Dendritic cell treated with granulocyte-macrophage colony-stimulating factor and Interleukin-4, amounts not matched to agents 40 ng/mL and 50 ng/mL, for 4 days (primary cell): ENCODE results near the gene MAN2A2.
A peak's percentile ranks its signal among the peaks of the same experiment; 100 is the strongest.
"Not testable (repeated sequence)": the region's sequence is repeated elsewhere in the genome, so short reads cannot be mapped to it uniquely, and the experiment has no call there.

Source experiments
- H3K27ac Mint-ChIP-seq: one replicate; pipeline ENCODE4 v1.8.0; 2022; ENCODE audit warnings: mild to moderate bottlenecking, mixed read lengths
- H3K27me3 Mint-ChIP-seq: one replicate; pipeline ENCODE4 v1.8.0; 2022; ENCODE audit warnings: mild to moderate bottlenecking, mixed read lengths
- H3K36me3 Mint-ChIP-seq: one replicate; pipeline ENCODE4 v1.8.0; 2022; ENCODE audit warnings: low read depth, mixed read lengths
- H3K4me1 Mint-ChIP-seq: one replicate; pipeline ENCODE4 v1.8.0; 2022; ENCODE audit warnings: low read depth, mixed read lengths
- H3K4me3 Mint-ChIP-seq: one replicate; pipeline ENCODE4 v1.8.0; 2022; ENCODE audit warnings: mild to moderate bottlenecking, moderate library complexity, mixed read lengths
- H3K9me3 Mint-ChIP-seq: one replicate; pipeline ENCODE4 v1.8.0; 2022; ENCODE audit warnings: mixed read lengths
- intact Hi-C: fragments of 100-400 bp; cut with micrococcal nuclease; formaldehyde crosslinking; loops from one replicate; pipeline ENCODE4 v1.15.0; 2022

The MAN2A2 gene

DNA sequence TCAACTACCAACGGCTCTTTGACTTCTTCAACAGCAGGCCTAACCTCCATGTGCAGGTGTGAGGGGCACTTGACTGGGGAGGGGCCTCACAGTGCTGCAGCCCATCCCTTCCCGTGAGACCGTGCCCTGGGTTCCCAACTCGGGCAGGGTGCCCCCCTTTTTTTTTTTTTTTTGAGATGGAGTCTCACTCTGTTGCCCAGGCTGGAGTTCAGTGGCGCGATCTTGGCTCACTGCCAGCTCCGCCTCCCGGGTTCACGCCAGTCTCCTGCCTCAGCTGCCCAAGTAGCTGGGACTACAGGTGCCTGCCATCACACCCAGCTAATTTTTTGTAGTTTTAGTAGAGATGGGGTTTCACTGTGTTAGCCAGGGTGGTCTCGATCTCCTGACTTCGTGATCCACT lies 6.3 kb downstream of the MAN2A2 start:
- H3K9me3 Mint-ChIP-seq, H3K27ac Mint-ChIP-seq, H3K27me3 Mint-ChIP-seq, intact Hi-C loops, H3K4me3 Mint-ChIP-seq: not testable (repeated sequence)
- Mint-ChIP-seq H3K36me3 (peaks cover 97% of the 10 kb centered on the region), H3K4me1 (peaks cover 43% of the 10 kb centered on the region)

DNA sequence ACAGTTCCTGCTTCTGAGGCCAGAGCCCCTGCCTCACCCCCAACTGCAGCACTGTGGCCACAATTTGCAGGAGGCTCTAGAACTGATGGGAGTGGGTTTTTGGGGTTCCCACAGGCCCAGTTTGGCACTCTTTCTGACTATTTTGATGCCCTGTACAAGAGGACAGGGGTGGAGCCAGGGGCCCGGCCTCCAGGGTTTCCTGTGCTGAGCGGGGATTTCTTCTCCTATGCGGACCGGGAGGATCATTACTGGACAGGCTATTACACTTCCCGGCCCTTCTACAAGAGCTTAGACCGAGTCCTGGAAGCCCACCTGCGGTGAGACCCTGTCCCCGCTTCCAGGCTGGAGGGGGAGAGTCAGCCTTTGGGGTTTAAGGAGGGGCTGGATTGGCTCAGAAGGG lies 6.9 kb downstream of the MAN2A2 start:
- H3K4me3 Mint-ChIP-seq, result no peak overlapping the region
- no peaks in the 10 kb centered on the region for H3K27me3 Mint-ChIP-seq
- peaks cover 97% of the 10 kb centered on the region for H3K36me3 Mint-ChIP-seq
- H3K4me1 Mint-ChIP-seq, result peaks cover 48% of the 10 kb centered on the region
- H3K27ac Mint-ChIP-seq, result no peak overlapping the region
- no peaks in the 10 kb centered on the region for H3K9me3 Mint-ChIP-seq
- intact Hi-C loops, result no loop called here

DNA sequence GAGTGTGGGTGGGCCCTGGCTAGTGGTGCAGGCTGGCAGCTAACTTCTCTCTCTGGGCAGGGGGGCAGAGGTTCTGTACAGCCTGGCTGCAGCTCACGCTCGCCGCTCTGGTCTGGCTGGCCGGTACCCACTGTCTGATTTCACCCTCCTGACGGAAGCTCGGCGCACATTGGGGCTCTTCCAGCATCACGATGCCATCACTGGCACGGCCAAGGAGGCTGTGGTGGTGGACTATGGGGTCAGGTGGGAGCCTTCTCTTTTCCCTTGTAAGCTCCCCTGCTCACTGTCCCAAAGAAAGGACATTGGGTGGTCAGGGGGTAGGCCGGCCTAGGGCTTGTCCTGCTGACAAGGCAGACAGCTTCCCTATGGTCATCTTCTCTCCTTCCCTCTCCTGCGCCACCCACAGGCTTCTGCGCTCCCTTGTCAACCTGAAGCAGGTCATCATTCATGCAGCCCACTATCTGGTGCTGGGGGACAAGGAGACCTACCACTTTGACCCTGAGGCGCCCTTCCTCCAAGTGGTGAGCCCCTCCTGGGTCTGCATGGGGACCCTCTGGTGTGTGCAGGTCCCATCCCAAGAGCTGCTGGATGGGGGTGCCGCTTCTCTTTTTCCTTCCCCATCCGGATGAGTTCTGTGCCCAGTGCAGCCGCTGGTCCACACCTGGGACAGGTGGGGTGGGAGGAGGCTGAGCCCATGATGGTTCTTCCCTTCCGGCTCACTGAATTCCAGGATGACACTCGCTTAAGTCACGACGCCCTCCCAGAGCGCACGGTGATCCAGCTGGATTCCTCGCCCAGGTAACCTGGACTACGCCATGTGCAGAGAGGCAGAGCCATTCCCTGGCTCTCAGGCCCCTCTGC lies 7.6 kb downstream of the MAN2A2 start:
- H3K36me3 Mint-ChIP-seq, result peaks cover 97% of the 10 kb centered on the region

DNA sequence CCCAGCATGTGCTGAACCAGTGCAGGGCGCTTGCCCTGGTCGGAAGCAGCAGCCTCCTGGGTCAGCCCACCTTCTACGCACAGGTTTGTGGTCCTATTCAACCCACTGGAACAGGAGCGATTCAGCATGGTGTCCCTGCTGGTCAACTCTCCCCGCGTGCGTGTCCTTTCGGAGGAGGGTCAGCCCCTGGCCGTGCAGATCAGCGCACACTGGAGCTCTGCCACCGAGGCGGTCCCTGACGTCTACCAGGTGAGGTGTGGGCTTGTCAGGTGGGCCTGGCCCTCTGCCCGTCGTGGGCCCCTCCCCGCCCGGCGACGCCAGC lies 8.2 kb downstream of the MAN2A2 start:
- H3K4me3 Mint-ChIP-seq, result no peak overlapping the region
- no peaks in the 10 kb centered on the region for H3K27me3 Mint-ChIP-seq
- H3K36me3 Mint-ChIP-seq, result peaks cover 97% of the 10 kb centered on the region
- H3K9me3 Mint-ChIP-seq, result no peaks in the 10 kb centered on the region
- intact Hi-C loops, result no loop called here
- H3K4me1 Mint-ChIP-seq, result peaks cover 50% of the 10 kb centered on the region
- H3K27ac Mint-ChIP-seq, result no peak overlapping the region

More for the DNA sequence above, 7.6 kb downstream of the MAN2A2 start:
- Mint-ChIP-seq H3K4me1 (peaks cover 49% of the 10 kb centered on the region), H3K27ac (no peak overlapping the region), H3K27me3 (no peaks in the 10 kb centered on the region), H3K9me3 (no peaks in the 10 kb centered on the region), H3K4me3 (no peak overlapping the region)
- intact Hi-C loops, result no loop called here

DNA sequence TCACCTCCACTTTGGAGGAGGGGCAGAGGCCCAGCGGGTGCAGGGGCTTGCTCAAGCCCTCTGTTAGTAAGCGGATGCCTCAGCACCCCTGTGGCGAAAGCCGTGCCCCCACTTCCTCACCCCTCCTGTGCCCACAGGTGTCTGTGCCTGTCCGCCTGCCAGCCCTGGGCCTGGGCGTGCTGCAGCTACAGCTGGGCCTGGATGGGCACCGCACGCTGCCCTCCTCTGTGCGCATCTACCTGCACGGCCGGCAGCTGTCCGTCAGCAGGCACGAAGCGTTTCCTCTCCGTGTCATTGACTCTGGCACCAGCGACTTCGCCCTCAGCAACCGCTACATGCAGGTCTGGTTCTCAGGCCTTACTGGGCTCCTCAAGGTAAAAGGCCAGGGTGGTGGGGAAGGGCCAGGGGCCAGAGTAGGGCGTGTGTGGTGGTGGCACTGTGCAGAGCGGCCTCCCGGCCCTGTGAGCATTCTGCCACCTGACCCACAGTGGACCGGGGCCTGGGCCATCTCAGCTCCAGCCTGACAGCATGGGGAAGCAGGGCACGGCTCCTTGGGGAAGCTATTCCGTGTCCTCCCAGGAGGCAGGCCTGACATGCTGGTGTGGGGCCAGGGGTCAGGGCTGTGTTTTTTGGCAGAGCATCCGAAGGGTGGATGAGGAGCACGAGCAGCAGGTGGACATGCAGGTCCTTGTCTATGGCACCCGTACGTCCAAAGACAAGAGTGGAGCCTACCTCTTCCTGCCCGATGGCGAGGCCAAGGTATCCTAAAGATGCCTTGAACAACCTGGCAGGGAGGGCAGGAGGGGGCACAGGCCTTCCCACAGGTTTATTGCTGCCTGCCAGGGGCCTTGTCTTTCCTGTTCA lies 9.0 kb downstream of the MAN2A2 start:
- no peaks in the 10 kb centered on the region for H3K27me3 Mint-ChIP-seq
- intact Hi-C loops, result no loop called here
- H3K4me3 Mint-ChIP-seq, result no peak overlapping the region
- peak overlapping the region; percentile 39 for H3K27ac Mint-ChIP-seq
- H3K4me1 Mint-ChIP-seq, result peaks cover 57% of the 10 kb centered on the region
- peaks cover 97% of the 10 kb centered on the region for H3K36me3 Mint-ChIP-seq
- H3K9me3 Mint-ChIP-seq, result no peaks in the 10 kb centered on the region

- Mint-ChIP-seq H3K9me3 (no peaks in the 10 kb centered on the region), H3K36me3 (peaks cover 97% of the 10 kb centered on the region), H3K27ac (peak overlapping the region; percentile 39), H3K27me3 (no peaks in the 10 kb centered on the region), H3K4me3 (no peak overlapping the region), H3K4me1 (peaks cover 57% of the 10 kb centered on the region)
- intact Hi-C loops, result no loop called here
These were observed 9.6 kb downstream of the MAN2A2 start for GRCh38 chr15:90912770-90913075.

GRCh38 chr15:90913398-90913944 lies 10.4 kb downstream of the MAN2A2 start:
- Mint-ChIP-seq H3K4me3 (no peak overlapping the region), H3K4me1 (peaks cover 60% of the 10 kb centered on the region), H3K27me3 (no peaks in the 10 kb centered on the region), H3K9me3 (no peaks in the 10 kb centered on the region), H3K36me3 (peaks cover 100% of the 10 kb centered on the region), H3K27ac (peak overlapping the region; percentile 38)
- intact Hi-C loops, result no loop called here

GRCh38 chr15:90914305-90915080 lies 11.4 kb downstream of the MAN2A2 start:
- Mint-ChIP-seq H3K36me3 (peaks cover 100% of the 10 kb centered on the region), H3K9me3 (no peaks in the 10 kb centered on the region), H3K27ac (peak overlapping the region; percentile 38), H3K4me1 (peaks cover 61% of the 10 kb centered on the region), H3K27me3 (no peaks in the 10 kb centered on the region), H3K4me3 (no peak overlapping the region)
- intact Hi-C loops, result loop anchor here (2.0 kb wide), 1 partner anchor 16 kb away; no protein-coding TSS in a partner anchor

DNA sequence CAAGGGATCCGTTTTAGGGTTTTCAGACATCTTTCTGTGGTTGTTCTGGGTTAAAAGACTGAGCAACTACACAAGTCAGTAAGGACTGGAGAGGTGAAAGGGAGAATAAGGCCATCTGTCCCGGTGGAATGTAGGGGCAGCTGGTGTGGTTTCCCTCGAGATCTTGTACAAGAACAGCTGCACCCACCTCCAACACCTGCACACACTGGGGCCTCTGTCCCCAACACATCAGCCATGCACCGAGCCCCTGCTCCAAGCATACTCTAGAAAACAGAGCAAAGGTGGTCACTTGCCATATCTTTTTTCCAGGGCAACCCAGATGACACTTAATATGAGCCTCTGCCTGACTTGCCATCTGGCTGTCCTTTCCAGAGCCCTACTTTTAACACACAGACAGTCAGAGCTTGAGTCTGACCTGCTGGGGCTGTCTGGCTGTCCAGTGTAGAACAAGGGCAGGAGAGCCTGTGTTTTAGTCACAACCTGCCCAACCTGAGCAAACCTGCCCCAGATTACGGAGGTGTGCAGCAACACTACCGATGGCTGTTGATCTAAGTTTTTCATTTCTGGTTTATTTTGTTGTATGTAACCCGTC lies 12.2 kb downstream of the MAN2A2 start:
- Mint-ChIP-seq H3K36me3 (peaks cover 100% of the 10 kb centered on the region), H3K27ac (peak overlapping the region; percentile 78), H3K4me1 (peaks cover 61% of the 10 kb centered on the region), H3K9me3 (no peaks in the 10 kb centered on the region), H3K4me3 (peak overlapping the region; percentile 35), H3K27me3 (no peaks in the 10 kb centered on the region)
- intact Hi-C loops, result loop anchor here (2.0 kb wide), 1 partner anchor 15 kb away; no protein-coding TSS in a partner anchor

DNA sequence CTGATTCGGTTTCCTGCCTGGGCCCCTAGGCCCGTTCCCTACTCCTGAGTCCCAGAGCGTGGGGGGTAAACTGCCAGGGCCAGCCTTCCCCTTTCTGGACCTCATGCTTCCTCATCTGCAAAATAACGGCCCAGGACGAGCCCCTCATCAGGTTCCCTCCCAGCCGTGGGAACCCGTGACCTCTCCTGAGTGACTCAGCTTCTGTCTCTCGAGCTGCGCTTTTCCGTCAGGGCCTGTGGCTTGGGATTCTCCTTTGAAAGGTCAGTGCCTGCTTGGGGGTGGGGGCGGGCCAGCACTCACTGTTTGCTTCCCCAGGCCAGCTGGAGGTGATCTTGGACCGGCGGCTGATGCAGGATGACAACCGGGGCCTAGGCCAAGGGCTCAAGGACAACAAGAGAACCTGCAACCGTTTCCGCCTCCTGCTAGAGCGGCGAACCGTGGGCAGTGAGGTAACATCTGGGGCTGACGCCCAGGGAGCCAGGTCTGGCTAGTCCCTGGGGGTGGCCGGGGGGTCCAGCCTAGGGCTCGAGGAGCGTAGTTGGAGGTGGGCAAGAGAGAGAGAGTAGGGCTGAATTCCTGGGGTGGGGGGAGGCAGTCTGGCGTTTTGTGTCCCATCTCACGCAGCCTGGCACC lies 12.8 kb downstream of the MAN2A2 start:
- peaks cover 61% of the 10 kb centered on the region for H3K4me1 Mint-ChIP-seq
- no peaks in the 10 kb centered on the region for H3K27me3 Mint-ChIP-seq
- H3K4me3 Mint-ChIP-seq, result peak overlapping the region; percentile 35
- peak overlapping the region; percentile 78 for H3K27ac Mint-ChIP-seq
- intact Hi-C loops, result loop anchor here (2.0 kb wide), 1 partner anchor 15 kb away; no protein-coding TSS in a partner anchor
- H3K36me3 Mint-ChIP-seq, result peaks cover 100% of the 10 kb centered on the region
- H3K9me3 Mint-ChIP-seq, result no peaks in the 10 kb centered on the region

- intact Hi-C loops, result no loop called here
- H3K9me3 Mint-ChIP-seq, result no peaks in the 10 kb centered on the region
- peak overlapping the region; percentile 78 for H3K27ac Mint-ChIP-seq
- peaks cover 100% of the 10 kb centered on the region for H3K36me3 Mint-ChIP-seq
- H3K4me1 Mint-ChIP-seq, result peaks cover 61% of the 10 kb centered on the region
- no peak overlapping the region for H3K4me3 Mint-ChIP-seq
- no peaks in the 10 kb centered on the region for H3K27me3 Mint-ChIP-seq
These were observed 13.4 kb downstream of the MAN2A2 start for GRCh38 chr15:90916461-90916860.

DNA sequence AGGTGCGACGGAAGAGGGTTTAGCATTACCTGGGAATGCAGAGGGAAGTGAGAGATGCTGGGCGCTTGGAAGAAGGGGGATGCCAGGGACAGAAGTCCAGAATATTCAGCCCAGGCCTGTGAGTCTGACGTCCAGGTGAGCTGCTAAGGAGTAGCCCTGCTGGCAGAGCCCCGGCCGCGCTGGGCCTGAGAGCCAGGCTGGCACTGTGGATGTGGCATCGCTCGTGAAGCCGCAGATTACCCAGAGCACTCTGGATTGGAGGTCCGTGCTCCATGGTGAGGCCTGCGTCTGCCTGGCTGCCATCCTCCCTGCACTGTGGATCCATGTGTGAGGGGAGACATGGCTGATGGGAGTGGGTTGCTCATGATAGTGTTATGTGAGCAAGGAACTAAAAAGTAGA lies 14.5 kb downstream of the MAN2A2 start:
- Mint-ChIP-seq H3K4me1 (peaks cover 54% of the 10 kb centered on the region), H3K27ac (no peak overlapping the region), H3K36me3 (peaks cover 98% of the 10 kb centered on the region)

More for the DNA sequence above, 14.5 kb downstream of the MAN2A2 start:
- no peak overlapping the region for H3K4me3 Mint-ChIP-seq
- H3K27me3 Mint-ChIP-seq, result no peaks in the 10 kb centered on the region
- intact Hi-C loops, result no loop called here
- H3K9me3 Mint-ChIP-seq, result no peaks in the 10 kb centered on the region
